HepG2 (cell line): ENCODE data around the gene HK2. TPM values are rescaled to one million over a fixed set of nuclear protein-coding genes. Genes with fewer than 3 reads are reported as not detected.
A peak's percentile ranks its signal among the peaks of the same experiment; 100 is the strongest.

ENCODE experiments used
- KLF6 ChIP-seq: IDR thresholded peaks from 2 replicates; pipeline ENCODE4 v1.8.0; 2016; ENCODE audit warnings: missing biosample characterization, missing genetic modification reagents
- MEIS1 ChIP-seq: sonication (generic); formaldehyde crosslinking; IDR thresholded peaks from 2 replicates; pipeline ENCODE4 v1.9.0; 2021; ENCODE audit warnings: mild to moderate bottlenecking, missing genetic modification reagents, moderate library complexity, borderline replicate concordance
- MTF2 ChIP-seq: sonication (generic); formaldehyde crosslinking; IDR thresholded peaks from 2 replicates; pipeline ENCODE4 v1.5.0; 2020; ENCODE audit warnings: missing genetic modification reagents, borderline replicate concordance
- MXD3 ChIP-seq: IDR thresholded peaks from 2 replicates; pipeline ENCODE4 v1.6.1; 2016; ENCODE audit warnings: mild to moderate bottlenecking, missing biosample characterization, missing genetic modification reagents
- NRL ChIP-seq: sonication (generic); formaldehyde crosslinking; IDR thresholded peaks from 2 replicates; pipeline ENCODE4 v1.5.0; 2020; ENCODE audit warnings: missing genetic modification reagents, mild to moderate bottlenecking, moderate library complexity, borderline replicate concordance
- PCBP2 ChIP-seq: fragments of 200-400 bp; formaldehyde crosslinking; optimal IDR thresholded peaks from 2 replicates; pipeline ENCODE3; 2018; ENCODE audit warnings: low read length, low read depth; ENCODE audit not compliant: poor library complexity, severe bottlenecking
- POLR2G ChIP-seq: fragments of 200-400 bp; formaldehyde crosslinking; IDR thresholded peaks from 2 replicates; pipeline ENCODE4 v1.6.1; 2018; ENCODE audit warnings: mild to moderate bottlenecking, low read depth, low read length, moderate library complexity
- RBFOX2 ChIP-seq: fragments of 200-400 bp; formaldehyde crosslinking; IDR thresholded peaks from 2 replicates; pipeline ENCODE4 v1.6.1; 2017; ENCODE audit warnings: low read depth, mild to moderate bottlenecking, low read length
- RXRB ChIP-seq: IDR thresholded peaks from 2 replicates; pipeline ENCODE4 v1.6.1; 2016; ENCODE audit warnings: borderline replicate concordance, missing genetic modification reagents, missing compliant biosample characterization
- TCF7L2 ChIP-seq: IDR thresholded peaks from 2 replicates; pipeline ENCODE4 v1.6.1; 2011; ENCODE audit warnings: mild to moderate bottlenecking, low read depth, low read length, moderate library complexity
- ZBTB46 ChIP-seq: sonication (generic); formaldehyde crosslinking; IDR thresholded peaks from 2 replicates; pipeline ENCODE4 v1.4.0; 2020; ENCODE audit warnings: mild to moderate bottlenecking, missing genetic modification reagents, borderline replicate concordance
- ZC3H13 ChIP-seq: sonication (generic); formaldehyde crosslinking; IDR thresholded peaks from 2 replicates; pipeline ENCODE4 v1.8.1; 2023; ENCODE audit warnings: mild to moderate bottlenecking, missing genetic modification reagents, moderate library complexity
- ZNF414 ChIP-seq: sonication (generic); formaldehyde crosslinking; IDR thresholded peaks from 2 replicates; pipeline ENCODE4 v1.5.0; 2020; ENCODE audit warnings: missing genetic modification reagents
- ZNF850 ChIP-seq: sonication (generic); formaldehyde crosslinking; conservative IDR thresholded peaks from 2 replicates; pipeline ENCODE4 v1.9.0; 2021; ENCODE audit warnings: mild to moderate bottlenecking, missing genetic modification reagents
- polyA plus RNA-seq, 8 experiments: library from polyadenylated mRNA; depleted of rRNA in 3 of 8; stranded (reverse) in 7 of 8; unstranded in 1 of 8; fragments of >200 nt; fragmentation: Illumina TruSeq in 4 of 8; extraction: Trizol in 4 of 8; gene quantifications; 2 replicates each; pipeline versions ENCODE4 v1.2.1 to v1.2.3, GENCODE V29; 2011 to 2016; ENCODE audit warnings: low read depth in 4 of 8, missing spikeins in 1 of 8, mixed read lengths in 1 of 8; ENCODE audit not compliant: insufficient read depth in 1 of 8
- total RNA-seq, 5 experiments: library from RNA; depleted of rRNA; stranded (reverse); fragments of >200 nt; fragmentation: Illumina TruSeq; extraction: Trizol; gene quantifications; 2 replicates each; pipeline ENCODE4 v1.2.3, GENCODE V29; 2016; ENCODE audit warnings: low read depth in 1 of 5
- TF ChIP-seq, protein P1 (sequence below): sonication (generic); formaldehyde crosslinking; IDR thresholded peaks from one replicate; pipeline ENCODE4 v1.5.1; 2020; ENCODE audit warnings: mild to moderate bottlenecking, missing genetic modification reagents; ENCODE audit errors: not compliant biosample characterization
- TF ChIP-seq, protein P2 (sequence below): sonication (generic); formaldehyde crosslinking; IDR thresholded peaks from 2 replicates; pipeline ENCODE4 v1.4.0; 2020; ENCODE audit warnings: mild to moderate bottlenecking, low read depth, missing genetic modification reagents

HK2 gene
- total and polyA plus RNA-seq, 2 of the 13 experiments (the other 11 are each of a cell fraction or from before 2014, with no cell fraction given) = 13.2 to 101 TPM

- TF ChIP-seq, protein P1, sequence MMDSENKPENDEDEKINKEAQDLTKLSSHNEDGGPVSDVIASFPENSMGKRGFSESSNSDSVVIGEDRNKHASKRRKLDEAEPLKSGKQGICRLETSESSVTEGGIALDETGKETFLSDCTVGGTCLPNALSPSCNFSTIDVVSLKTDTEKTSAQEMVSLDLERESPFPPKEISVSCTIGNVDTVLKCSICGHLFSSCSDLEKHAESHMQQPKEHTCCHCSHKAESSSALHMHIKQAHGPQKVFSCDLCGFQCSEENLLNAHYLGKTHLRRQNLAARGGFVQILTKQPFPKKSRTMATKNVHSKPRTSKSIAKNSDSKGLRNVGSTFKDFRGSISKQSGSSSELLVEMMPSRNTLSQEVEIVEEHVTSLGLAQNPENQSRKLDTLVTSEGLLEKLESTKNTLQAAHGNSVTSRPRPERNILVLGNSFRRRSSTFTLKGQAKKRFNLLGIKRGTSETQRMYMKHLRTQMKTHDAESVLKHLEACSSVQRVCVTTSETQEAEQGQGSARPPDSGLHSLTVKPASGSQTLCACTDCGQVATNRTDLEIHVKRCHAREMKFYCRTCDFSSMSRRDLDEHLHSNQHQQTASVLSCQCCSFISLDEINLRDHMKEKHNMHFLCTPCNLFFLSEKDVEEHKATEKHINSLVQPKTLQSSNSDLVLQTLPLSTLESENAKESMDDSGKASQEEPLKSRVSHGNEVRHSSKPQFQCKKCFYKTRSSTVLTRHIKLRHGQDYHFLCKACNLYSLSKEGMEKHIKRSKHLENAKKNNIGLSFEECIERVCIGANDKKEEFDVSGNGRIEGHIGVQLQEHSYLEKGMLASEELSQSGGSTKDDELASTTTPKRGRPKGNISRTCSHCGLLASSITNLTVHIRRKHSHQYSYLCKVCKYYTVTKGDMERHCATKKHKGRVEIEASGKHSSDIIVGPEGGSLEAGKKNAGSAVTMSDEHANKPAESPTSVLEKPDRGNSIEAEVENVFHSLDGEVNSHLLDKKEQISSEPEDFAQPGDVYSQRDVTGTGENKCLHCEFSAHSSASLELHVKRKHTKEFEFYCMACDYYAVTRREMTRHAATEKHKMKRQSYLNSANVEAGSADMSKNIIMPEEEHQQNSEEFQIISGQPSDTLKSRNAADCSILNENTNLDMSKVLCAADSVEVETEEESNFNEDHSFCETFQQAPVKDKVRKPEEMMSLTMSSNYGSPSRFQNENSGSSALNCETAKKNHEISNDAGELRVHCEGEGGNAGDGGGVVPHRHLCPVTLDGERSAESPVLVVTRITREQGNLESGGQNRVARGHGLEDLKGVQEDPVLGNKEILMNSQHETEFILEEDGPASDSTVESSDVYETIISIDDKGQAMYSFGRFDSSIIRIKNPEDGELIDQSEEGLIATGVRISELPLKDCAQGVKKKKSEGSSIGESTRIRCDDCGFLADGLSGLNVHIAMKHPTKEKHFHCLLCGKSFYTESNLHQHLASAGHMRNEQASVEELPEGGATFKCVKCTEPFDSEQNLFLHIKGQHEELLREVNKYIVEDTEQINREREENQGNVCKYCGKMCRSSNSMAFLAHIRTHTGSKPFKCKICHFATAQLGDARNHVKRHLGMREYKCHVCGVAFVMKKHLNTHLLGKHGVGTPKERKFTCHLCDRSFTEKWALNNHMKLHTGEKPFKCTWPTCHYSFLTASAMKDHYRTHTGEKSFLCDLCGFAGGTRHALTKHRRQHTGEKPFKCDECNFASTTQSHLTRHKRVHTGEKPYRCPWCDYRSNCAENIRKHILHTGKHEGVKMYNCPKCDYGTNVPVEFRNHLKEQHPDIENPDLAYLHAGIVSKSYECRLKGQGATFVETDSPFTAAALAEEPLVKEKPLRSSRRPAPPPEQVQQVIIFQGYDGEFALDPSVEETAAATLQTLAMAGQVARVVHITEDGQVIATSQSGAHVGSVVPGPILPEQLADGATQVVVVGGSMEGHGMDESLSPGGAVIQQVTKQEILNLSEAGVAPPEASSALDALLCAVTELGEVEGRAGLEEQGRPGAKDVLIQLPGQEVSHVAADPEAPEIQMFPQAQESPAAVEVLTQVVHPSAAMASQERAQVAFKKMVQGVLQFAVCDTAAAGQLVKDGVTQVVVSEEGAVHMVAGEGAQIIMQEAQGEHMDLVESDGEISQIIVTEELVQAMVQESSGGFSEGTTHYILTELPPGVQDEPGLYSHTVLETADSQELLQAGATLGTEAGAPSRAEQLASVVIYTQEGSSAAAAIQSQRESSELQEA (CRISPR knock-in tag) = no peak
- TF ChIP-seq MEIS1 (CRISPR knock-in tag) (peak; percentile 72; the same call in 1 of the 2 replicates), ZNF850 (no peak), ZNF414 (CRISPR knock-in tag) (peak; percentile 19; the same call in 1 of the 2 replicates), ZBTB46 (CRISPR knock-in tag) (no peak), ZC3H13 (CRISPR knock-in tag) (peak; percentile 66), MXD3 (CRISPR knock-in tag) (no peak), RXRB (peak; percentile 51; the same call in 1 of the 2 replicates), PCBP2 (no peak), MTF2 (CRISPR knock-in tag) (peak; percentile 47; the same call in 1 of the 2 replicates), NRL (peak; percentile 82; the same call in 1 of the 2 replicates), KLF6 (no peak; the same call in none of the 2 replicates), TCF7L2 (no peak), RBFOX2 (peak; percentile 79), POLR2G (peak; percentile 77)
- TF ChIP-seq, protein P2, sequence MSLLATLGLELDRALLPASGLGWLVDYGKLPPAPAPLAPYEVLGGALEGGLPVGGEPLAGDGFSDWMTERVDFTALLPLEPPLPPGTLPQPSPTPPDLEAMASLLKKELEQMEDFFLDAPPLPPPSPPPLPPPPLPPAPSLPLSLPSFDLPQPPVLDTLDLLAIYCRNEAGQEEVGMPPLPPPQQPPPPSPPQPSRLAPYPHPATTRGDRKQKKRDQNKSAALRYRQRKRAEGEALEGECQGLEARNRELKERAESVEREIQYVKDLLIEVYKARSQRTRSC (CRISPR knock-in tag) = peak; percentile 84; the same call in 1 of the 2 replicates
These were observed at the start of gene HK2 (continued) for GRCh38 chr2:74833418-74834233.
